ENCODE data around the gene MYL6. TPM values are rescaled to one million over a fixed set of nuclear protein-coding genes. Genes with fewer than 3 reads are reported as not detected.

MYL6 gene
- total and polyA plus RNA-seq, 9 of the 15 experiments (the other 6 are each of a cell fraction or from before 2014, with no cell fraction given): 557 to 1,664 (median 958) TPM

GRCh38 chr12:56117778-56118687 is 40.1 kb upstream of the MYL6 start, which contains the start of gene ZC3H10 (continued):
- TF ChIP-seq ATF4 (CRISPR knock-in tag; IDR thresholded peaks at IDR 0.05): peak; percentile 82
- TF ChIP-seq NR2C1 (IDR thresholded peaks at IDR 0.05): peak; percentile 97
- peak; percentile 99 for TF ChIP-seq NR2C1 (tag; IDR thresholded peaks at IDR 0.05)
- TF ChIP-seq PHB2 (IDR thresholded peaks at IDR 0.05; ENCODE audit: low read depth): no peak; the same call in 1 of the 2 replicates
- TF ChIP-seq ZNF316 (IDR thresholded peaks at IDR 0.05): no peak
- TF ChIP-seq CXXC5 (CRISPR knock-in tag; IDR thresholded peaks at IDR 0.05): peak; percentile 92
- TF ChIP-seq ZFP36 (IDR thresholded peaks at IDR 0.05; ENCODE audit: low read depth, low read length, partially characterized antibody): peak; percentile 31
- peak; percentile 70; the same call in 1 of the 2 replicates for TF ChIP-seq THAP7 (CRISPR knock-in tag; IDR thresholded peaks at IDR 0.05)
- TF ChIP-seq MAFF (IDR thresholded peaks at IDR 0.05; ENCODE audit: low read length): peak; percentile 17; the same call in 1 of the 2 replicates
- TF ChIP-seq NBN (IDR thresholded peaks at IDR 0.05; ENCODE audit: low read depth): peak; percentile 87
- peak; percentile 74 for TF ChIP-seq NKRF (IDR thresholded peaks at IDR 0.05; ENCODE audit: borderline replicate concordance)
- peak in 1 of 2 experiments; percentile 98; a peak in 2 of 4 replicates for TF ChIP-seq KDM4B (IDR thresholded peaks at IDR 0.05; ENCODE audit: borderline replicate concordance in 2 of 2, low read depth in 1 of 2)
- TF ChIP-seq FOXJ2 (tag; IDR thresholded peaks at IDR 0.05): peak; percentile 81
- TF ChIP-seq RAD51 (IDR thresholded peaks at IDR 0.05; ENCODE audit: borderline replicate concordance, low read depth): no peak; the same call in 1 of the 2 replicates
- peak; percentile 76 for TF ChIP-seq ETS1 (conservative IDR thresholded peaks at IDR 0.05; ENCODE audit: control insufficient read depth, low read depth, low read length)
- 0 out of 2 replicates have a peak, but pooled peaks have one; percentile 22 for TF ChIP-seq HLTF (IDR thresholded peaks at IDR 0.05)
- TF ChIP-seq ZEB2 (IDR thresholded peaks at IDR 0.05): peak; percentile 91
- no peak for TF ChIP-seq XRCC4 (IDR thresholded peaks at IDR 0.05; ENCODE audit: extremely low read depth, insufficient read depth, insufficient read length)
- TF ChIP-seq ETV5 (CRISPR knock-in tag; IDR thresholded peaks at IDR 0.05; ENCODE audit: low read depth): peak; percentile 96
- no peak for TF ChIP-seq ZNF133 (CRISPR knock-in tag; IDR thresholded peaks at IDR 0.05)
- no peak for TF ChIP-seq HSF4 (CRISPR knock-in tag; IDR thresholded peaks at IDR 0.05; ENCODE audit: borderline replicate concordance)
- TF ChIP-seq RUNX1 (IDR thresholded peaks at IDR 0.05; ENCODE audit: low read depth): peak; percentile 82
- TF ChIP-seq GABPB1 (CRISPR knock-in tag; IDR thresholded peaks at IDR 0.05): peak; percentile 97
- peak; percentile 84; the same call in 1 of the 2 replicates for TF ChIP-seq GABPB2 (CRISPR knock-in tag; conservative IDR thresholded peaks at IDR 0.05)
- TF ChIP-seq NFXL1 (CRISPR knock-in tag; IDR thresholded peaks at IDR 0.05): peak; percentile 85
- TF ChIP-seq ZFPM2 (CRISPR knock-in tag; IDR thresholded peaks at IDR 0.05): no peak

All from K562 (cell line).